Gastrocnemius medialis (tissue), 4 donors: ENCODE results near the gene CLDN11. TPM values are rescaled to one million over a fixed set of nuclear protein-coding genes. Genes with fewer than 3 reads are reported as not detected.

Source experiments
- ATAC-seq, 2 donors: fragments of 150-250 bp; one replicate each; pipeline ENCODE4 v1.9.1; 2016
- DNase-seq, 2 donors: peaks; one replicate each; pipeline ENCODE4 v3.0.0-alpha.2; 2019
- H3K27ac ChIP-seq, 4 donors: fragments of 200-600 bp; sonication (generic); 1 replicate in 1 of 4; 2 replicates in 3 of 4; pipeline ENCODE4 v1.5.1; 2016 to 2018; ENCODE audit warnings: mild to moderate bottlenecking in 2 of 4, moderate library complexity in 1 of 4
- H3K27me3 ChIP-seq, 3 donors: fragments of 200-600 bp; sonication (generic) in 2 of 3; 1 replicate in 1 of 3; 2 replicates in 2 of 3; pipeline versions ENCODE4 v1.5.1 to v1.6.0; 2016 to 2019; ENCODE audit warnings: mild to moderate bottlenecking in 1 of 3, moderate library complexity in 1 of 3
- H3K36me3 ChIP-seq, 2 donors: fragments of 200-600 bp; sonication (generic) in 1 of 2; one replicate each; pipeline ENCODE4 v1.5.1; 2017 to 2018
- H3K4me1 ChIP-seq, 2 donors: fragments of 200-600 bp; sonication (generic) in 1 of 2; one replicate each; pipeline ENCODE4 v1.5.1; 2016 to 2017; ENCODE audit warnings: mild to moderate bottlenecking in 2 of 2
- H3K4me3 ChIP-seq, 4 donors: fragments of 200-600 bp; sonication (generic) in 3 of 4; 1 replicate in 1 of 4; 2 replicates in 3 of 4; pipeline ENCODE4 v1.5.1; 2016 to 2019; ENCODE audit warnings: mild to moderate bottlenecking in 2 of 4
- H3K9me3 ChIP-seq, 3 donors: fragments of 200-600 bp; sonication (generic) in 2 of 3; 1 replicate in 1 of 3; 2 replicates in 2 of 3; pipeline ENCODE4 v1.5.1; 2016 to 2019
- CTCF ChIP-seq, 5 experiments: fragments of 450-650 bp in 3 of 5; fragments of 200-600 bp in 2 of 5; sonication (generic) in 2 of 5; IDR thresholded peaks in 4 of 5; conservative IDR thresholded peaks in 1 of 5; 1 replicate in 4 of 5; 2 replicates in 1 of 5; pipeline ENCODE4 v1.5.1; 2016 to 2019; ENCODE audit warnings: antibody characterized with exemption in 5 of 5, mild to moderate bottlenecking in 3 of 5, moderate library complexity in 3 of 5
- POLR2A ChIP-seq, 2 donors: fragments of 450-650 bp; IDR thresholded peaks; one replicate each; pipeline ENCODE4 v1.6.1; 2017; ENCODE audit warnings: antibody characterized with exemption in 2 of 2, mild to moderate bottlenecking in 2 of 2, moderate library complexity in 2 of 2
- in situ Hi-C, 4 donors: fragments of 200-750 bp; cut with MboI; loops; one replicate each; pipeline versions ENCODE4 v1.15.0 to v1.8.0; 2017; ENCODE audit warnings: low sequenced_read_pairs in 4 of 4
- intact Hi-C: fragments of 100-400 bp; cut with DNase I; formaldehyde crosslinking; loops from one replicate; pipeline ENCODE4 v1.15.1; 2023; ENCODE audit warnings: low total_unique reads
- total RNA-seq, 4 donors: library from RNA; depleted of rRNA; stranded (reverse); fragments of >200 nt; gene quantifications; one replicate each; pipeline versions ENCODE4 v1.1.0 to v1.2.3, GENCODE V29; 2016

Gene CLDN11
- total RNA-seq, 4 donors from 2014 or later, result 0.53 to 2.7 (median 1.4) TPM

GRCh38 chr3:170437696-170438407, 19.2 kb downstream of the CLDN11 start:
- in situ Hi-C loops, result no loop called here
- H3K4me3 ChIP-seq, result no peak overlapping the region
- H3K36me3 ChIP-seq, result no peaks in the 10 kb centered on the region
- H3K27me3 ChIP-seq, result no peaks in the 10 kb centered on the region
- no peak overlapping the region for H3K27ac ChIP-seq
- no peak for TF ChIP-seq CTCF (IDR thresholded peaks at IDR 0.05 in 4 of 5, conservative IDR thresholded peaks at IDR 0.05 in 1 of 5)
- no peak for TF ChIP-seq POLR2A (IDR thresholded peaks at IDR 0.05)
- DNase-seq, result no peak
- no peaks in the 10 kb centered on the region for H3K4me1 ChIP-seq
- no peaks in the 10 kb centered on the region for H3K9me3 ChIP-seq
- ATAC-seq, result no peak
- intact Hi-C loops, result no loop called here

GRCh38 chr3:170438836-170439235, 20.2 kb downstream of the CLDN11 start:
- intact Hi-C loops, result no loop called here
- Histone ChIP-seq H3K9me3 (no peaks in the 10 kb centered on the region), H3K4me3 (no peak overlapping the region), H3K36me3 (no peaks in the 10 kb centered on the region), H3K27me3 (no peaks in the 10 kb centered on the region), H3K4me1 (no peaks in the 10 kb centered on the region), H3K27ac (no peak overlapping the region)
- no peak for TF ChIP-seq POLR2A (IDR thresholded peaks at IDR 0.05)
- TF ChIP-seq CTCF (IDR thresholded peaks at IDR 0.05 in 4 of 5, conservative IDR thresholded peaks at IDR 0.05 in 1 of 5), result no peak
- in situ Hi-C loops, result no loop called here
- ATAC-seq, result no peak
- DNase-seq, result no peak

GRCh38 chr3:170440344-170440743, 21.7 kb downstream of the CLDN11 start:
- ATAC-seq, result no peak
- TF ChIP-seq POLR2A (IDR thresholded peaks at IDR 0.05) (no peak), CTCF (IDR thresholded peaks at IDR 0.05 in 4 of 5, conservative IDR thresholded peaks at IDR 0.05 in 1 of 5) (no peak)
- in situ Hi-C loops, result no loop called here

GRCh38 chr3:170441412-170441811, 22.7 kb downstream of the CLDN11 start:
- intact Hi-C loops, result no loop called here
- no peak overlapping the region for H3K4me3 ChIP-seq
- no peaks in the 10 kb centered on the region for H3K27me3 ChIP-seq
- TF ChIP-seq CTCF (IDR thresholded peaks at IDR 0.05 in 4 of 5, conservative IDR thresholded peaks at IDR 0.05 in 1 of 5) (no peak), POLR2A (IDR thresholded peaks at IDR 0.05) (no peak)
- H3K36me3 ChIP-seq, result no peaks in the 10 kb centered on the region
- in situ Hi-C loops, result no loop called here
- H3K4me1 ChIP-seq, result no peaks in the 10 kb centered on the region
- ATAC-seq, result no peak
- DNase-seq, result no peak
- H3K27ac ChIP-seq, result no peak overlapping the region
- no peaks in the 10 kb centered on the region for H3K9me3 ChIP-seq

More at GRCh38 chr3:170440344-170440743, 21.7 kb downstream of the CLDN11 start:
- no peaks in the 10 kb centered on the region for H3K36me3 ChIP-seq
- H3K9me3 ChIP-seq, result no peaks in the 10 kb centered on the region
- no peaks in the 10 kb centered on the region for H3K4me1 ChIP-seq
- H3K27me3 ChIP-seq, result no peaks in the 10 kb centered on the region
- no peak overlapping the region for H3K4me3 ChIP-seq
- no peak for DNase-seq
- intact Hi-C loops, result no loop called here
- H3K27ac ChIP-seq, result no peak overlapping the region

GRCh38 chr3:170442947-170443346, 24.3 kb downstream of the CLDN11 start:
- Histone ChIP-seq H3K36me3 (no peaks in the 10 kb centered on the region), H3K27me3 (no peaks in the 10 kb centered on the region), H3K4me1 (no peaks in the 10 kb centered on the region), H3K4me3 (no peak overlapping the region), H3K27ac (no peak overlapping the region), H3K9me3 (no peaks in the 10 kb centered on the region)
- DNase-seq (no peak), ATAC-seq (no peak)
- intact Hi-C loops (no loop called here), in situ Hi-C loops (no loop called here)
- TF ChIP-seq POLR2A (IDR thresholded peaks at IDR 0.05) (no peak), CTCF (IDR thresholded peaks at IDR 0.05 in 4 of 5, conservative IDR thresholded peaks at IDR 0.05 in 1 of 5) (no peak)
